Muscle of leg (tissue), 11 donors: ENCODE results near the gene TADA1. TPM values are rescaled to one million over a fixed set of nuclear protein-coding genes. Genes with fewer than 3 reads are reported as not detected.

Source experiments
- DNase-seq: peaks from one replicate; pipeline ENCODE4 v3.0.0; 2013
- H3K27ac ChIP-seq: one replicate; pipeline ENCODE4 v1.5.1; 2013; ENCODE audit warnings: mild to moderate bottlenecking, low read length, control low read depth
- H3K27me3 ChIP-seq: one replicate; pipeline ENCODE4 v1.6.1; 2013; ENCODE audit warnings: low read length; ENCODE audit not compliant: control insufficient read depth, insufficient read depth
- H3K36me3 ChIP-seq: one replicate; pipeline ENCODE4 v1.6.1; 2013; ENCODE audit warnings: low read length; ENCODE audit not compliant: control insufficient read depth, insufficient read depth
- H3K4me1 ChIP-seq: one replicate; pipeline ENCODE4 v1.6.1; 2013; ENCODE audit warnings: low read length; ENCODE audit not compliant: control insufficient read depth, insufficient read depth
- H3K4me3 ChIP-seq: one replicate; pipeline ENCODE4 v1.5.1; 2013; ENCODE audit warnings: low read length, control low read depth
- H3K9me3 ChIP-seq: replicated peaks from 2 replicates; pipeline ENCODE4 v1.6.1; 2013; ENCODE audit warnings: low read depth, low read length; ENCODE audit not compliant: control insufficient read depth
- WGBS: methylation state at CpG from one replicate; pipeline ENCODE4 v1.1.5; 2013; ENCODE audit warnings: missing lambda C conversion rate; ENCODE audit not compliant: insufficient coverage; 5-methylcytosine and 5-hydroxymethylcytosine counted together
- polyA plus RNA-seq, 8 donors: library from polyadenylated mRNA; unstranded; fragments of 120-200 nt; gene quantifications; one replicate each; pipeline versions ENCODE4 v1.2.1 to v1.2.3, GENCODE V29; 2013; ENCODE audit warnings: inconsistent platforms in 1 of 8, low replicate concordance in 1 of 8; ENCODE audit not compliant: insufficient read length in 8 of 8, insufficient read depth in 1 of 8
- total RNA-seq: library from RNA; stranded (reverse); fragments of 120-200 nt; gene quantifications from one replicate; pipeline ENCODE4 v1.2.4, GENCODE V29; 2013

TADA1 gene
- total and polyA plus RNA-seq, 9 donors = 11.4 to 14.6 (median 12.8) TPM

- Histone ChIP-seq H3K27me3 (no peaks in the 10 kb centered on the region), H3K36me3 (no peaks in the 10 kb centered on the region), H3K4me1 (peaks cover 8% of the 10 kb centered on the region), H3K9me3 (no peaks in the 10 kb centered on the region), H3K27ac (no peak overlapping the region), H3K4me3 (no peak overlapping the region)
- WGBS = 80% methylated on average over 3 of the region's 8 CpGs
- no peak for DNase-seq
These were observed 1.6 kb downstream of the TADA1 start for GRCh38 chr1:166874464-166874863.

GRCh38 chr1:166870584-166870983, 5.5 kb downstream of the TADA1 start:
- Histone ChIP-seq H3K27ac (no peak overlapping the region), H3K27me3 (no peaks in the 10 kb centered on the region), H3K36me3 (peaks cover 11% of the 10 kb centered on the region), H3K9me3 (no peaks in the 10 kb centered on the region), H3K4me1 (peaks cover 5% of the 10 kb centered on the region), H3K4me3 (no peak overlapping the region)
- 100% methylated on average over 2 of the region's 4 CpGs for WGBS
- DNase-seq = no peak

GRCh38 chr1:166869318-166870099, 6.6 kb downstream of the TADA1 start:
- no peak for DNase-seq
- WGBS = no CpG with 5 or more reads among the region's 3 CpGs
- no peak overlapping the region for H3K4me3 ChIP-seq
- peaks cover 14% of the 10 kb centered on the region for H3K36me3 ChIP-seq
- H3K4me1 ChIP-seq = no peaks in the 10 kb centered on the region
- no peak overlapping the region for H3K27ac ChIP-seq
- H3K27me3 ChIP-seq = no peaks in the 10 kb centered on the region
- no peaks in the 10 kb centered on the region for H3K9me3 ChIP-seq

- Histone ChIP-seq H3K4me1 (no peaks in the 10 kb centered on the region), H3K27ac (no peak overlapping the region), H3K27me3 (no peaks in the 10 kb centered on the region), H3K9me3 (no peaks in the 10 kb centered on the region), H3K4me3 (no peak overlapping the region), H3K36me3 (peaks cover 18% of the 10 kb centered on the region)
- DNase-seq = no peak
- 93% methylated on average over 4 of the region's 7 CpGs for WGBS
These were observed 7.4 kb downstream of the TADA1 start for GRCh38 chr1:166868639-166869038.

- H3K4me1 ChIP-seq = no peaks in the 10 kb centered on the region
- peaks cover 24% of the 10 kb centered on the region for H3K36me3 ChIP-seq
- no peak overlapping the region for H3K4me3 ChIP-seq
- no peaks in the 10 kb centered on the region for H3K9me3 ChIP-seq
- H3K27me3 ChIP-seq = no peaks in the 10 kb centered on the region
- no peak overlapping the region for H3K27ac ChIP-seq
- 69% methylated on average over 4 of the region's 5 CpGs for WGBS
- peak; percentile 15 for DNase-seq
These were observed 10.1 kb downstream of the TADA1 start for GRCh38 chr1:166865926-166866325.

- H3K27me3 ChIP-seq = no peaks in the 10 kb centered on the region
- 75% methylated on average over 1 of the region's 5 CpGs for WGBS
These were observed 16.5 kb downstream of the TADA1 start for GRCh38 chr1:166859597-166859996.

GRCh38 chr1:166858726-166859419, 17.2 kb downstream of the TADA1 start:
- no peak for DNase-seq
- 92% methylated on average over 3 of the region's 7 CpGs for WGBS
- Histone ChIP-seq H3K4me1 (no peaks in the 10 kb centered on the region), H3K36me3 (peaks cover 38% of the 10 kb centered on the region), H3K27me3 (no peaks in the 10 kb centered on the region), H3K4me3 (no peak overlapping the region), H3K9me3 (no peaks in the 10 kb centered on the region), H3K27ac (no peak overlapping the region)

More at GRCh38 chr1:166859597-166859996, 16.5 kb downstream of the TADA1 start:
- H3K4me1 ChIP-seq = no peaks in the 10 kb centered on the region
- DNase-seq = no peak
- peaks cover 41% of the 10 kb centered on the region for H3K36me3 ChIP-seq
- H3K4me3 ChIP-seq = no peak overlapping the region
- no peaks in the 10 kb centered on the region for H3K9me3 ChIP-seq
- H3K27ac ChIP-seq = no peak overlapping the region

- 90% methylated on average over 3 of the region's 3 CpGs for WGBS
- H3K27ac ChIP-seq = no peak overlapping the region
- no peaks in the 10 kb centered on the region for H3K27me3 ChIP-seq
- no peaks in the 10 kb centered on the region for H3K9me3 ChIP-seq
- H3K4me3 ChIP-seq = no peak overlapping the region
- H3K36me3 ChIP-seq = peaks cover 38% of the 10 kb centered on the region
- H3K4me1 ChIP-seq = no peaks in the 10 kb centered on the region
- no peak for DNase-seq
These were observed 18.1 kb downstream of the TADA1 start for GRCh38 chr1:166857995-166858394.

- H3K27ac ChIP-seq = no peak overlapping the region
- H3K36me3 ChIP-seq = peaks cover 44% of the 10 kb centered on the region
- DNase-seq = no peak
- H3K27me3 ChIP-seq = no peaks in the 10 kb centered on the region
- no peak overlapping the region for H3K4me3 ChIP-seq
- no peaks in the 10 kb centered on the region for H3K9me3 ChIP-seq
- no peaks in the 10 kb centered on the region for H3K4me1 ChIP-seq
- WGBS = no CpG with 5 or more reads among the region's 3 CpGs
These were observed 20.5 kb downstream of the TADA1 start for GRCh38 chr1:166855558-166855957.

GRCh38 chr1:166852918-166853317, 23.1 kb downstream of the TADA1 start:
- no peak overlapping the region for H3K27ac ChIP-seq
- H3K27me3 ChIP-seq = no peaks in the 10 kb centered on the region
- no peaks in the 10 kb centered on the region for H3K9me3 ChIP-seq
- no peak overlapping the region for H3K4me3 ChIP-seq
- no peak for DNase-seq
- WGBS = no CpG with 5 or more reads among the region's 1 CpG
- peaks cover 50% of the 10 kb centered on the region for H3K36me3 ChIP-seq
- no peaks in the 10 kb centered on the region for H3K4me1 ChIP-seq
